Measurements from ENCODE around the gene STRN. TPM values are rescaled to one million over a fixed set of nuclear protein-coding genes. Genes with fewer than 3 reads are reported as not detected.

STRN gene
- total RNA-seq, 2 experiments from 2014 or later, result 16.1 to 32.6 TPM

- POLR2A ChIA-PET, result no interaction called here
- DNase-seq (ENCODE audit: low spot score), result no peak
- intact Hi-C loops (cut with micrococcal nuclease; ENCODE audit: unreplicated experiment), result no loop called here
- TF ChIP-seq EZH2phosphoT487 (IDR thresholded peaks at IDR 0.05; ENCODE audit: borderline replicate concordance, low read depth, low read length) (no peak), CTCF (conservative IDR thresholded peaks at IDR 0.05; ENCODE audit: low read length) (no peak)
- peaks cover 34% of the 10 kb centered on the region for H3K36me3 ChIP-seq (ENCODE audit: insufficient read depth, low read length)
- no peak overlapping the region for H3K4me3 ChIP-seq (ENCODE audit: low read depth, low read length, poor library complexity, severe bottlenecking)
- no peak overlapping the region for H3K4me2 ChIP-seq (ENCODE audit: low read length)
- H3K27ac ChIP-seq (ENCODE audit: low read depth, low read length, poor library complexity, severe bottlenecking), result no peak overlapping the region
- no peaks in the 10 kb centered on the region for H3K9me2 ChIP-seq (ENCODE audit: insufficient read depth, low read length)
- no peaks in the 10 kb centered on the region for H4K20me1 ChIP-seq (ENCODE audit: insufficient read depth, low read length)
- no peaks in the 10 kb centered on the region for H3K79me2 ChIP-seq (ENCODE audit: insufficient read depth, low read depth, low read length)
- CTCF ChIA-PET (ENCODE audit: unreplicated experiment), result no interaction called here
- H2AFZ ChIP-seq (ENCODE audit: low read length), result no peak overlapping the region
- no TSS peak for BruUV-seq (replicated peaks)
- no peaks in the 10 kb centered on the region for H3K9me3 ChIP-seq (ENCODE audit: low read length)
- H3K4me1 ChIP-seq (ENCODE audit: insufficient read depth, low read length, poor library complexity, severe bottlenecking), result no peaks in the 10 kb centered on the region
Measured at GRCh38 chr2:36858551-36859365, 107.6 kb downstream of the STRN start.

- Histone ChIP-seq H3K4me1 (ENCODE audit: insufficient read depth, low read length, poor library complexity, severe bottlenecking) (no peaks in the 10 kb centered on the region), H2AFZ (ENCODE audit: low read length) (no peak overlapping the region), H3K9me2 (ENCODE audit: insufficient read depth, low read length) (no peaks in the 10 kb centered on the region), H4K20me1 (ENCODE audit: insufficient read depth, low read length) (no peaks in the 10 kb centered on the region), H3K4me2 (ENCODE audit: low read length) (no peak overlapping the region), H3K9me3 (ENCODE audit: low read length) (no peaks in the 10 kb centered on the region), H3K27ac (ENCODE audit: low read depth, low read length, poor library complexity, severe bottlenecking) (no peak overlapping the region), H3K36me3 (ENCODE audit: insufficient read depth, low read length) (peaks cover 34% of the 10 kb centered on the region), H3K79me2 (ENCODE audit: insufficient read depth, low read depth, low read length) (no peaks in the 10 kb centered on the region), H3K4me3 (ENCODE audit: low read depth, low read length, poor library complexity, severe bottlenecking) (no peak overlapping the region)
- ChIA-PET CTCF (ENCODE audit: unreplicated experiment) (no interaction called here), POLR2A (no interaction called here)
- no peak for DNase-seq (ENCODE audit: low spot score)
- intact Hi-C loops (cut with micrococcal nuclease; ENCODE audit: unreplicated experiment), result no loop called here
- TF ChIP-seq CTCF (conservative IDR thresholded peaks at IDR 0.05; ENCODE audit: low read length) (no peak), EZH2phosphoT487 (IDR thresholded peaks at IDR 0.05; ENCODE audit: borderline replicate concordance, low read depth, low read length) (no peak)
- no TSS peak for BruUV-seq (replicated peaks)
Measured at GRCh38 chr2:36857713-36858112, 108.6 kb downstream of the STRN start.

- H2AFZ ChIP-seq (ENCODE audit: low read length), result no peak overlapping the region
- H3K27ac ChIP-seq (ENCODE audit: low read depth, low read length, poor library complexity, severe bottlenecking), result no peak overlapping the region
- ChIA-PET POLR2A (interaction anchor here (0.6 to 1.1 kb wide), 6 partner anchors 8 to 265 kb away, joined by 3 to 5 read pairs (median 4); no protein-coding TSS in a partner anchor), CTCF (ENCODE audit: unreplicated experiment) (no interaction called here)
- intact Hi-C loops (cut with micrococcal nuclease; ENCODE audit: unreplicated experiment), result no loop called here
- H3K4me2 ChIP-seq (ENCODE audit: low read length), result no peak overlapping the region
- no peak for TF ChIP-seq CTCF (conservative IDR thresholded peaks at IDR 0.05; ENCODE audit: low read length)
- TF ChIP-seq EZH2phosphoT487 (IDR thresholded peaks at IDR 0.05; ENCODE audit: borderline replicate concordance, low read depth, low read length), result no peak
- H3K79me2 ChIP-seq (ENCODE audit: insufficient read depth, low read depth, low read length), result no peaks in the 10 kb centered on the region
- peaks cover 44% of the 10 kb centered on the region for H3K36me3 ChIP-seq (ENCODE audit: insufficient read depth, low read length)
- no TSS peak for BruUV-seq (replicated peaks)
- H4K20me1 ChIP-seq (ENCODE audit: insufficient read depth, low read length), result no peaks in the 10 kb centered on the region
- H3K9me2 ChIP-seq (ENCODE audit: insufficient read depth, low read length), result no peaks in the 10 kb centered on the region
- no peak for DNase-seq (ENCODE audit: low spot score)
- H3K4me3 ChIP-seq (ENCODE audit: low read depth, low read length, poor library complexity, severe bottlenecking), result no peak overlapping the region
- no peaks in the 10 kb centered on the region for H3K4me1 ChIP-seq (ENCODE audit: insufficient read depth, low read length, poor library complexity, severe bottlenecking)
- H3K9me3 ChIP-seq (ENCODE audit: low read length), result no peaks in the 10 kb centered on the region
Measured at GRCh38 chr2:36855429-36855828, 110.9 kb downstream of the STRN start.
